Femur (tissue), 1 donor: ENCODE data around the gene MPP3.
"Not testable (repeated sequence)": the region's sequence is repeated elsewhere in the genome, so short reads cannot be mapped to it uniquely, and the experiment has no call there.

Source experiments
- DNase-seq: peaks from one replicate; pipeline ENCODE4 v3.0.0-alpha.2; 2017

Gene MPP3, protein sequence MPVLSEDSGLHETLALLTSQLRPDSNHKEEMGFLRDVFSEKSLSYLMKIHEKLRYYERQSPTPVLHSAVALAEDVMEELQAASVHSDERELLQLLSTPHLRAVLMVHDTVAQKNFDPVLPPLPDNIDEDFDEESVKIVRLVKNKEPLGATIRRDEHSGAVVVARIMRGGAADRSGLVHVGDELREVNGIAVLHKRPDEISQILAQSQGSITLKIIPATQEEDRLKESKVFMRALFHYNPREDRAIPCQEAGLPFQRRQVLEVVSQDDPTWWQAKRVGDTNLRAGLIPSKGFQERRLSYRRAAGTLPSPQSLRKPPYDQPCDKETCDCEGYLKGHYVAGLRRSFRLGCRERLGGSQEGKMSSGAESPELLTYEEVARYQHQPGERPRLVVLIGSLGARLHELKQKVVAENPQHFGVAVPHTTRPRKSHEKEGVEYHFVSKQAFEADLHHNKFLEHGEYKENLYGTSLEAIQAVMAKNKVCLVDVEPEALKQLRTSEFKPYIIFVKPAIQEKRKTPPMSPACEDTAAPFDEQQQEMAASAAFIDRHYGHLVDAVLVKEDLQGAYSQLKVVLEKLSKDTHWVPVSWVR

DNA sequence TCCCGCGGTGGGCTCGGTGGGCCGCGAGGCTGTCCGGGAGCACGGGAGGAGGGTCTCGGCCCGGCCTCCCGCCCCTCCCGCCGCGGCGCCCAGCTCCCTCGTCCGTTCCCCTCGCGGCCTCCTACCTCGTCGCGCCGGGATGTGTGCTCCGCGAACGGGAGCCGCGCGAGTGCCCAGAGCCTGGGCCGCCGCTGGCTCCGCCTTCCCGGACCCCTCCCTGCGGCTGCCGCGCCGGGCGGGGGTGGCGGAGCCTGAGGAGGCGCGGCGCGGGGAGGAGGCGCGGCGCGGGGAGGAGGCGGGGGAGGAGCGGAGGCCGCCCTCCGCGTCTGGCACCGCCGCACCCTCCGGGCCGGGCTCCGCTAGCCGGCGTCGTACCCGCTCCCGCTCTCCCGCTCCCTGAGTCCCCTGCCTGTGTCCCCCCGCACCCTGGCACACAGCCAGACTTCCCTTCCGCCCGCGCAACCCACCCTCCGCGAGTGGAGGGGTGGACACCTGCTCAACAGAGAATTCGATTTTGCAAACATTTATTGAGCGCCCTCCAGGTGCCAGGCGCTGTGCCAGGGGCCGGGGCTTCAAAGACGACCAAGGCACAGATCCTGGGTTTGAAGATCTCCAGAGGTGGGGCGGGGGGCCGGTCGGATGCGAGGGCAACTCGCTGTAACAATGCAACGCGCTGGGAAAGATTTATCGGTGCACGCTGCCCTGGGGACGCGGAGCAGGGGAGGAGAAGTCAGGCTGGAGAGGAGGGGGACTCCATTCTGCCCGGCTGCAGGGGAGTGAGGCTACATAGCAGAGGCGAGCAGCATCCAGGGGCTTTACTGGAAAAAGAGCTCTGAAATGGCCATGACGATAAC lies at the start of gene MPP3:
Gene MPP3 (minus strand): TSS at position 171 of the 854 bp plus-strand sequence. CDS start 1,240 bp downstream, outside the sequence.
- peak; percentile 76 for DNase-seq

DNA sequence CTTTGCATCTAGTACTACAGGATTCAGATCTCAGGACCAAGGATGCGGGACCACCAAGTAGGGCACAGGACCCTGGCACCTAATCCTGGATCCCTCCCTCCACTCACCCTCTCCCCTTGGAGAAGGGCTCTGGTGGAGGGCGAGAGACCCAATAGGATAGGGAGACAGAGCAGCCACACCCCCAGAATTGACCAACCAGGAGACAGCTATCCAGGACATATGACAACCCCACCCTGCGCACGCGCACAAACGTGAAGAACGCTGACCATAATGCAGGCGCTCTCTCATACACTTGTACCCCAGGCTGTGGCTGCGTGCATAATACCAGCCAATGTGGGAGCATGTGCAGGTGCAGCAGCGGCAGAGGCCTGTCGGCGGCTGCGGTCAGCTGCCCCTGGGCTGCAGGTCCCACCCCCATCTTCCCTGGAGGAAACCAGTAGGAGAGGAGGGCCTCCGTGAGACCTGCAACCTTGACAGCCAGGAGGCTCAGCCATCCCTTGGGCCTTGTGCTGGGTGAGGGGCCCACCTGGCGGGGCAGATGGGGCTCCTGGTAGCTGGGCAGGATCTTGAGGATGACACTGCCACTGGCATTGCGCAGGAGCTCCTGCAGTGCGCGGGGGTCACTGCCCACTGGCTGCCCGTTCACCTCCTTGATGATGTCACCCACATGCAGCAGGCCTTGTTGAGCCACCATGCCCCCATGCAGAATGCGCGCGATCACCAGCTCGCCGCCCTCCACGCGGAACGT lies 49.0 kb upstream of the MPP3 start:
- DNase-seq: no peak

DNA sequence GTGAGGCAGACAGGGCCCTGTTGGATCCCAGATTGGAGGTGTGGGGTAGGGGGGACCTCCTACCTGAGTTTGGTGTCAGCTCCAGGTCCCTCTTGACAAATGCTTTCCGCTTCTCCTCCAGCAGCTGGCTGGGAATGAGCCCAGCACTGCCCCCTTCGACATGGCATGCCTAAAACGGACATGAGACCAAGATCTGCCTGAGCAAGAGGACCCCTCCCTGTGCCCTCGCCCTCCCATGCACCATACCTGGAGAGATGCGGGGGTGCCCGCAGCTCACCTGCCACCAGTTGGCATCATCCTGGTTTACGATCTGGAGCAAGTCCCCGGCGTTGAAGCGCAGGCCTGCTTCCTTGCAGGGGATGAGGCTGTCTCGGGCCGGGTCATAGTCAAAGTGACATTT lies 48.2 kb upstream of the MPP3 start:
- no peak for DNase-seq

DNA sequence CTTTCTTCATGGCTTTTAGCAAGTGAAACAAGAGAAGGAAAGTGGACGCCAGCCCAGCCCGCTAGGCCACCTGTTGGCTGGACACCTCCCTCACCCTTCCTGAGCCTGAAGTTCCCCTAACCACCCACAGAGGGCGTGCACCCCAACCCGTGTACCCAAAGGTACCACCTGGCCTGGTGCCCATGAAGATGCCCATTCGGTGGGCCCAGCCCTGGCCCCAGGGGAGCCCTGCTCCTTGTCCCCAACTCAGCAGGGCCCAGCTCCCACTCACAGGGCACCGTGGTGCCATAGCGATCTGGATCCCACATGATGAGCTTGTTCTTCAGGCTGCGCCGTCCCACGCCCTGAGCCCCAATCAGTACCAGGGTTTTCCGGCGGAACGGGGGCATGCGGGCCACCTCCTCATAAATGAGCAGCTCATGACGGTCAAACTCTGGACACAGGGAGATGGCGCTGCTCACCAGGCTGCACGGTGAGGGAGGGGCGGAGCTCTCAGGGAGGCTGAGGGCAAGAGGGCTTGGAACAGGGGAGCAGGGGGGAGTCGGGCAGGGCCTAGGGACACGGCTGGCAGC lies 47.6 kb upstream of the MPP3 start:
- DNase-seq: peak; percentile 72

DNA sequence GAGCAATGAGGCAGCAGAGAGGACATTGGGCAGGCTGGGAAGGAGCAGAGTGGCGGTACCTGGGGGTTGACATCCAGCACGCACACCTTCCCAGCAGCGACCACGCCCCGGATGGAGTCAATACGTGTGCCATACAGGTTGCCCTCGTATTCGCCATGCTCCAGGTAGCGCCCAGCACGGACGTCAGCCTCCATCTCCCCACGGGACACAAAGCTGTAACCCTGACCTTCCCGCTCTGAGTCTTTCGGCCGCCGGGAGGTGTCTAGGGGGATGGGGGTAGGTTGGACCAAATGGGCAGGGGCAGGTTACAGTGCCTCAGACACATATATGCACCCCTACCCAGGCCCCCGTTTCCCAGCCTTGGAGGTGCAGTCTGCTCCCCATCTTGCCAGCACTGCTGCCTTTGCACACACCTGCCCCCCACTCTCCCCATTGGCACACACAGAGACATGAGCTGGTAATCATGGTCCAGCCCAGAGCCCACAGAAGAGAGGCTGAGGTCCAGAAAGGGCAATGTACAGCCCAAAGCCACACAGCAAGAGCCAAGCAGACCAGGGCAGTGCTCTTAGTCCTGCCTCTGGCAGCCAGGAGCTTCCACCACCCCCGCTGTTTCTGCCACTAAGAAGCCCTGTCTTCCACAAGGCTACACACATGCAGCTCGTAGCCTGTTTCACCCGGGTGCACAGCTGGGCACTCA lies 46.9 kb upstream of the MPP3 start:
- no peak for DNase-seq

DNA sequence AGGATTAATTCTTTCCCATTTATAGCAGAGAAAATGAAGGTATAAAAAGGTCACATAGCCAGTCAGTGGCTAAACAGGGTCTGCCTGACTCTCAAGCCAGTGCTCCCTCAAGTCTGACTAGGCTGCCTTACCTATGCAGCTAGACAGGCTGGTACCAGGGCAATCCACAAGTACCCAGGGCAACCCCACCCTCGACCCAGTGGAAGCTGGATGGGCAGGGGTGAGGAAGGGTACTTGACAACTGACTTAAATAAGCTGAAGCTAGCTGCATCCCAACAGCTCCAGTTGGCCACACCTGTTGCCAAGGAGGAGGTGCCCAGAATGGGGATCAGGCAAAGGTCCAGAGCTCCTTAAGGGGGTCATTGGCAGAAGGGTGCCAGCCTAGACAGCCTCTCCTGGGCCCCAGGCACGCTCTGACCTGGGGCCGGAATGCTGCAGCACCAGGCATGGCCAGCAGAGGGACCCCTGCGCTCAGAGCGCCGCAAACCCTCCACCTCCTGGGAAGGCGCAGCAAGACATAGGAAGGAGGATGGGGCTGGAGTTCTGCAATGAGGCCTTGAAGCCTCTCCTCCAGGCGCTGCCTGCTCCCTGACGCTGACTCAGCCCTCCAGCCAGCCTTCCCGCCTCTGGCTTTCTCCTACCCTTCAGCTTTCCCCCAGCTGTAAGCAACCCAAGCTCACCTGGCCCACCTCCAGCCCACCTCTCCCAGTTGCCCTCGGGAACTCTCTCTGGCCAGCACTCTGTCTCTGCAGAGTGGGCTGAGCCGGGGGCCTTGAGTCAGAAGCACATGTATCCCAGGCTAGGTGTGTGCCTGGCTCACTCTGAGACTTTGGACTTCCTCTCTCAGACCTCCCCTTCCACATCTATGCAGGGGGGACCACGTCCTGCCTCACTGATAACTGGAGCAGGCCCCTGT lies 45.6 kb upstream of the MPP3 start:
- peak; percentile 86 for DNase-seq

DNA sequence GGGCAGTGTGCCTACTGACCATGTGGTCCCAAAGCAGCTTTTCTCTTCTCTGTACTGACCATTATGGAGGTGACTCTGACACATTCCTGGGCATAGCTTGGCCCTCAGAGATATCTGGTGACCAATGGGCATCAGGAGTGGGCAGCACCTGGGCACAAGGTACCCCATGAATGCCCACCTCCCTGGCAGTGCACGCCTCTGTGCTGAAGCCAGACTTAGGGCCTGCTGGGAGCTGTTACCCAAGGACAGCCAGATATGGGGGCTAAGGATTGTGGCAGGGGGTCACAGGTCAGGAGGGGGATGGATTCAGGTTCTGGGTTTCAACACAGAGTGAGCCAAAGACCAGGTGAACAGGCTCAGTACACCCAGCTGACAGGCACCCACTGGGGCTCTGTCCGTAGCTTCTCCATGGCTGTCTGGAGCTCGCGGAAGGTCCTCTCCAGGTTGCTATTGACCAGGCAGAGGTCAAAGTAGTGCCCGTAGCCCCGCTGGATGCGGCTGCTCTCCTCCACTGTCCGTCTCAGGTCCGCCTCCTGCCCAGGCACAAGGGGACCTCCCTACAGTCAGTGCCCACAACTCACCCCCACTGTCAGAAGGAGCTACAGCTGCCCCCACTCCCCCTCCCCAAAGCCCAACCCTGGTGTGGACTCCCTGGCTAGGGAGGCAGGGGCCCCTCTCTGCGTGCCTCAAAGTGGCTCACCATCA lies 44.7 kb upstream of the MPP3 start:
- no peak for DNase-seq

DNA sequence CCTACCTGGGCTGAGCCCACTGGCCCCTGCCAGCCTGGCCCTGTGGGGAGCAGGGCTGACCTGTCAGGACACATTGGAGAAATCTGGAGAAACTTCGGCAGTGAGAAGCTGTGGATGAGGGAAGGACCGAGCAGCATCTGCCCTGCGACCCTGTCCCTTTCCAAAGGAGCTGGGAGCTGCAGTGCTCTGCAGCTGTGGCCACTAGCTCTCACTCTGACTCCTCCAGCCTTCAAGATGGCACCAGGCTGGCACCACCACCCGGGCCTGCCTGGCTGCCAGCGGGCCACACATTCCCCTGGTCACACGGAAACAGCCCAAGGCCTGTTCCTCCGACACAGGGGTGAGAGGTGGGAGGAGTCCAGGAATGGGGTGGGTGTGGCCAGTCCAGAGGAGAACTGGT lies 44.1 kb upstream of the MPP3 start:
- no peak for DNase-seq

DNA sequence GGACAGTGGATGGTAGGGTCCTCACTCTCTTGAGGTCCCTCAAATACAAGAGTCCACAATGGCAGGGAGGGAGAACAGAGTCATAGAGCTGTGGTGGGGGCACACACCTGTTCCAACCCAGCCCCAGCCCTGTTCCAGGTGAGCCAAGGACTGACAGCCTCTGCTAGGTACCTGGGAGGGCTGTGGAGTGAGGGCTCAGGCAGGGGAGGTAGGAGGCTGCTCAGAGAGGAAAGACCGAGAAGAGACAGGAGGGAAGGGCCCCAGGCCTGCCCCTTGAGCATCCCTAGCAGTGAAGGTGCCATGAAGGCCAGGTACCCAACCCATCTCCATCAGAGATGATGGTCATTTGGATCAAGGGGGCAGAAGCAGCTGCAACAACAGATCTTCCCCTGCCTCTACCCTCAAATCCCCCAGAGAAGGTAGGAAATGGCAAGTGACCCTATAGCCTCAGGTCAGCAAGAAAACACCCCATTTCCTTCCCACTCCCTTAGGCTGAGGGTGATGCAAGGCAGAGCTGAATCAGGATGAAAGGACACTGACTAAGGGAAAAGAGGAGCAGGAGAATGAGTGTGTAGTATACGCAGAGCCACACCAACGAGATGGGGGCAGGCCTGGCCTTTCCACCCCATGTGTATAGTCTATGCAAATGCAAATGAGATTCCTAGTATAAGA lies 42.7 kb upstream of the MPP3 start:
- DNase-seq: no peak

DNA sequence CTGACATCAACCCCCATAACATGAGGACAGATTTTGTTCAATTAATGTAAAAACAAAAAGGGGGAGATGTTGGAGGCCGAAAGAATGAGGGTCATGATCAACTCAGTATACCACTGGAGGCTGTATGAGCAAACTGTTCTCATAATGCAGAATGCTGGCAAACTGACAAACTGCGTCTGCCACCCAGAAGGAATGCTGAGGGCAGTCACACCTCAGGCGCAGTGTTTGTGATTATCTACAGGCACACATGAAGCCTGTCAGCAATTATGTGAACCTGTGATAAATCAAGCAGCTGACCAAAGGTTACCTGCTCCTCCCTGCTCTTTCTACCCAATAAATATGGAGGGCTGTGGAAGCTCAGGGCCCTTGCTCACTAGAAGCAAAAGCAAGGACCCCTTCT lies 41.3 kb upstream of the MPP3 start:
- no peak for DNase-seq

DNA sequence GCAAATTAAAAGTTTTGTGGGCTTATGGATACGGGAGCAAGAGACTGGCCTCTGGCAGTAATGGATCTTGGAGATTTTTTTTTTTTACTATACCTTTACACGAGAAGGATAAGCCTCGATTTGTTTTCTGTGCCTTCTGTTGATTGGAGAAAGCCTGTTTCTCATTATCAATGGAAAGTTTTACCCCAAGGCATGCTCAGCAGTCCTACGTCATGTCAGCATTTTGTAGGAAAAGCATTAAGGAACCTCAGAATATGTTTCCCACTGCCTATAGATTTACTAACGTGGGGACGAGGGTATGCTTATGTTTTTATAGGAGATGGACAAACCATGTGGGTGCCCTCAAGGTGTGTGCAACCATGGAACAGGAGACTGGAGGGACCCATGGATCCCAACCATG lies 40.9 kb upstream of the MPP3 start:
- DNase-seq: no peak

DNA sequence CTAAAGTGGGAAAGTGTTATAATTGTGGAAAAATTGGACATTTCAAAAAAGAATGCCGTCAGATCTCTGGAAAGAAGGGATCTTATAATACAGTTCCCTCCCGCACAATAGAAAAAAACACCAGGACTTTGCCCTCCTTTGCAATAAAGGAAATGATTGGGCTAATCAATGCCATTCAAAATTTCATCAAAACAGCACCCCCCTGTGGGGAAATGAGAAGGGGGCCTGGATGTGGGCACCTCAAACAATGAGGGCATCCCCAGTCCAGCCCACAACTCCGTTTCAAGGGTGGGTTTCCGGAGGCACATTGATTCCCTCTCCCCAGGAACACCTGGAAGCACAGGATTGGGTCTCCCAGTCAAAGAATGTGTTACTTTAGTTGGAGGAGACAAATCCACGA lies 40.1 kb upstream of the MPP3 start:
- no peak for DNase-seq

DNA sequence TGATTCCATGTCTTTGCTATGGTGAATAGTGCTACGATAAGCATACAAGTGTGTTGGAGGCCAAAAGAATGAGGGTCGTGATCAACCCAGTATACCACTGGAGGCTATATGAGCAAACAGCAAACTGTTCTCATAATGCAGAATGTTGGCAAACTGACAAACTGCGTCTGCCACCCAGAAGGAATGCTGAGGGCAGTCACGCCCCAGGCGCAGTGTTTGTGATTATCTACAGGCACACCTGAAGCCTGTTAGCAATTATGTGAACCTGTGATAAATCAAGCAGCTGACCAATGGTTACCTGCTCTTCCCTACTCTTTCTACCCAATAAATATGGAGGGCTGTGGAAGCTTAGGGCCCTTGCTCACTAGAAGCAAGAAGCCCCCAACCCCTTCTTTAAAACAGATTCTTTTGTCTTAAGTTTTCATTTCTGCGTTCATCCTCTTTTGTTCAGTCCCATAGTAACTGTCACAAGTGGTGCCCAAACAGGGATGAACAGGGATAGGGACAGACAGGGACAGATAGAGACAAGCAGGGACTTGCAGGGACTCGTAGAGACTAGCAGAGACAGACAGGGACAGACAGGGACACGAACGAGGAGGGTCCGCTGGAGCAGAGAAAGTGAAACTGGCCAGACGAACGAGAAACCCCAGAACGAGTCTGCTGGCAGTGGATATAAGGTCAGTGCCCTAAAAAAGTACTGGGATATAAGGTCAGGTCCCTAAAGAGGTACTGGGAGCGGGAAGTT lies 39.2 kb upstream of the MPP3 start:
- no peak for DNase-seq

DNA sequence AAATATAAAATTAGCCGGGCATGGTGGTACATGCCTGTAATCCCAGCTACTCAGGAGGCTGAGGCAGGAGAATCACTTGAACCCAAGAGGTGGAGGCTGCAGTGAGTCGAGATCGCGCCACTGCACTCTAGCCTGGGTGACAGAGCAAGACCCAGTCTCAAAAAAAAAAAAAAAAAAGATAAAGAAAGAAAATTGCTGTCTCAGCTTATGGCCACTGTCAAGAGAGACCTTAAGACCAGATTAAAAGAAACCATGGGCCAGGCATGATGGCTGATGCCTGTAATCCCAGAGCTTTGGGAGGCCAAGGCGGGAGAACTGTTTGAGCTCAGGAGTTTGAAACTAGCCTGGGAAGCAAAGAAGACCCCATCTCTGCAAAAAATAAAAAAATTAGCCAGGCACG lies 36.1 kb upstream of the MPP3 start:
- not testable (repeated sequence) for DNase-seq

DNA sequence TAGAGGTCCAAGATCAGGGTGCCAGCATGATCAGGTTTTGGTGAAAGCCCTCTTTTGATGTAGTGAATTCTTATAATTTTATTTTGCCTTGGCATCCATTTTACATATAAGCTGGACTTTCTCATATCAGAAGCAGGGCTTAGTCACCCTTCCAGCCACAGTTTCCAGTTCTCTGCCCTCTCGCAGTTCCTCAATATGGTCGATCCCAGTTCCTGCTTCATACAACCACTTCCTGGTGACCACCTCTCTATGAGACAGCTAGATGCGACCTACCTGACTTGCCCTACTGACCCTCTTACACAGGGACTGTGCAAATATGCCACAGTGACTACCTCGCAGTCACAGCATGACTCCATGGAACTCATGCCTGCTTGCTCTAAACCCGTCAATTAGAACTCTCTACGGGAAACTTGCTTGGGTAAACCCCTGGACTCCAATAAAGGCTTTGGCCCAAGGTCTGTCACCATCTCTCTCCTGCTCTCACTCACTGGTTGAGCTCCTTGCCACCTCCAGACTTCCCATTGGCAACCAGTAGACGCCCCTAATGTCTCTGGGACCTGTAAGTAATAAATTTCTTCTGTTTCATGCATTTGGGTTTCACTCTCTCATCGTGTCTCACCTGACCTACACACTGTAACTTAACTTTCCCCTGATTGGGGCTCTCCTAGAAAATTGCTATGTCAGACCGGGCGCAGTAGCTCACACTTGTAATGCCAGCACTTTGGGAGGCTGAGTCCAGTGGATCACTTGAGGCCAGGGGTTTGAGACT lies 35.5 kb upstream of the MPP3 start:
- DNase-seq: no peak

DNA sequence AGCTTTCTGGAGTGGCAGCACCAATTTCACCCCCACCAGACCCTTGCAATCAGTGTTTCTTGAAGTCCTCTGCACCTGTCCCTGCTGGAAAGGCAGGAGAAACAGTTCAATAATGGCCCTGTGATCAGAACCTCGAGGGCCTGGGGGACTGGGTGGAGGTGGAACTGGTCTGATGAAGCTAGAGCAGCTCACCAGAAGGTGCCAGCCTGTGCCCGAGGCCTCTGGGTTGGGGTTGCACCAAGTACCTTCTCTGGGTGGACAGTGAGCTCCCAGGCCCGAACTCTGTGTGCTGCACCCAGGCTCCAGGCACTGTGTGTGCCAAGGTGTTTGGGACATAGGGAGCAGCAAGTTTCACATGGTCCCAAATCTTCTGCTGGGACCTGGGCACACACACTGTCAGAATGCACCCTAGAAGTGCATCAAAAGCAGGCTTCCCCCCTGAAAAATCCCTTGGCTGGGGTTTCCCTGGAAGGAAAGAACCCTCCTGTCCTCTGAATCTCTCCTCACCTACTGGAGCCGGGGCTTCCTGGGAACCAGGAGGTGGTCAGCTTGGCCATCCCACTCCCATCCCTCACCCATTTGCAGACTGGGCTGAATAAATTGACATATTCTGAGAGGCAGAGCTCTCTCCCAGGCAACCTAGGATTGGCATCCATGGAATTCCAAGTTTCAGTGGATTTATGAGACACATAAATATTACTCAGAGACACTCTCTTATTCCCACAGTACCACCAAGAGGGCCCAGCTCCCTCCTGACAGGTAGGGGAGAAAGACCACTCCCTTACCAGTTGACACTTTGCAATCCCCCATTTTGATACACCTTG lies 31.4 kb upstream of the MPP3 start:
- DNase-seq: no peak

DNA sequence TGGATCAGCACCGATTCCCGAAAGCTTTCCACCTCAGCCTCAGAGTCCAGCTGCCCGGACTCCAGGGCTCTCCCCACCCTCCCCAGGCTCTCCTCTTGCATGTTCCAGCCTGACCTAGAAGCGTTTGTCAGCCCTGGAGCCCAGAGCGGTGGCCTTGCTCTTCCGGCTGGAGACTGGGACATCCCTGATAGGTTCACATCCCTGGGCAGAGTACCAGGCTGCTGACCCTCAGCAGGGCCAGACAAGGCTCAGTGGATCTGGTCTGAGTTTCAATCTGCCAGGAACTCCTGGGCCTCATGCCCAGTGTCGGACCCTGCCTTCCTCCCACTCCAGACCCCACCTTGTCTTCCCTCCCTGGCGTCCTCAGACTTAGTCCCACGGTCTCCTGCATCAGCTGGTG lies 29.0 kb upstream of the MPP3 start:
- DNase-seq: no peak
